Stimulated activated CD8-positive, alpha-beta memory T cell treated with anti-CD3 and anti-CD28 coated beads, Interleukin-15, amount 100 ng/mL, for 4 hours (primary cell): ENCODE measurements around the gene LPP.
"Not testable (repeated sequence)": the region's sequence is repeated elsewhere in the genome, so short reads cannot be mapped to it uniquely, and the experiment has no call there.

ENCODE experiments used
- DNase-seq, 2 donors: peaks; one replicate each; pipeline ENCODE4 v3.0.0-alpha.2; 2020; ENCODE audit warnings: low read depth in 2 of 2

Gene LPP

GRCh38 chr3:188700918-188701317 is 547.0 kb downstream of the LPP start:
- DNase-seq = no peak

- DNase-seq = no peak
Observed at GRCh38 chr3:188701485-188701969, 547.6 kb downstream of the LPP start.

GRCh38 chr3:188702028-188702427 is 548.1 kb downstream of the LPP start:
- not testable (repeated sequence) for DNase-seq

GRCh38 chr3:188706176-188706575 is 552.2 kb downstream of the LPP start:
- DNase-seq = no peak

- DNase-seq = no peak
Observed at GRCh38 chr3:188706599-188706998, 552.6 kb downstream of the LPP start.

- no peak for DNase-seq
Observed at GRCh38 chr3:188707381-188708288, 553.7 kb downstream of the LPP start.

- no peak for DNase-seq
Observed at GRCh38 chr3:188711881-188712247, 557.9 kb downstream of the LPP start.

- no peak for DNase-seq
Observed at GRCh38 chr3:188712248-188712924, 558.4 kb downstream of the LPP start.

GRCh38 chr3:188712991-188713390 is 559.0 kb downstream of the LPP start:
- no peak for DNase-seq

- DNase-seq = no peak
Observed at GRCh38 chr3:188719545-188719944, 565.6 kb downstream of the LPP start.

GRCh38 chr3:188720215-188720614 is 566.3 kb downstream of the LPP start:
- DNase-seq = no peak

GRCh38 chr3:188720636-188721035 is 566.7 kb downstream of the LPP start:
- DNase-seq = no peak

- DNase-seq = no peak
Observed at GRCh38 chr3:188721312-188721711, 567.4 kb downstream of the LPP start.

- DNase-seq = no peak
Observed at GRCh38 chr3:188721990-188722389, 568.0 kb downstream of the LPP start.

GRCh38 chr3:188722963-188723362 is 569.0 kb downstream of the LPP start:
- no peak for DNase-seq

- DNase-seq = no peak
Observed at GRCh38 chr3:188727052-188727451, 573.1 kb downstream of the LPP start.

- DNase-seq = no peak
Observed at GRCh38 chr3:188728371-188728896, 574.5 kb downstream of the LPP start.

- DNase-seq = no peak
Observed at GRCh38 chr3:188729422-188729821, 575.5 kb downstream of the LPP start.

- no peak for DNase-seq
Observed at GRCh38 chr3:188734395-188734794, 580.4 kb downstream of the LPP start.

GRCh38 chr3:188739511-188739910 is 585.6 kb downstream of the LPP start:
- DNase-seq = no peak

GRCh38 chr3:188740010-188740409 is 586.1 kb downstream of the LPP start:
- no peak for DNase-seq

- DNase-seq = no peak
Observed at GRCh38 chr3:188742755-188743550, 589.0 kb downstream of the LPP start.
